Right lobe of liver (tissue), 4 donors: ENCODE results near the gene LCMT1.

Experiments used
- POLR2A ChIP-seq: fragments of 450-650 bp; IDR thresholded peaks from one replicate; pipeline ENCODE4 v1.6.1; 2017; ENCODE audit warnings: antibody characterized with exemption, mild to moderate bottlenecking
- TF ChIP-seq, protein P1 (sequence below), 4 donors: fragments of 200-600 bp in 3 of 4; fragments of 450-650 bp in 1 of 4; IDR thresholded peaks; one replicate each; pipeline versions ENCODE4 v1.5.1 to v1.8.0; 2016 to 2022; ENCODE audit warnings: antibody characterized with exemption in 4 of 4, mild to moderate bottlenecking in 2 of 4
- donor health status: DM: no; HTN: no; CAD: no.
- donor health status: DM: no; HTN: no; CAD: no.
- donor health status: DM: no; HTN: yes; CAD: no.

DNA sequence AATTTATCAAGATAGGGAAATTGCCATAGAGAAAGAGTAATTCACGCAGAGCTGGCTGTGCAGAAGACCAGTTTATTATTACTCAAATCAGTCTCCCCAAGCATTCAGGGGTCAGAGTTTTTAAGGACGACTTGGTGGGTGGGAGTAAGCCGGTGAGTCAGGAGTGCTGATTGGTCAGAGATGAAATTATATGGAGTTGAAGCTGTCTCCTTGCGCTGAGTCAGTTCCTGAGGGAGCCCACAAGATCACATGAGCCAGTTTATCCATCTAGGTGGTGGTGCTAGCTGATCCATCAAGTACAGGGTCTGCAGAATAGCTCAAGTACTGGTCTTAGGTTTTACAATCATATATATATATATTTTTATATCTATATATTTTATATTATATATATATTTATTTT, 99.2 kb downstream of the LCMT1 start:
- TF ChIP-seq, protein P1, sequence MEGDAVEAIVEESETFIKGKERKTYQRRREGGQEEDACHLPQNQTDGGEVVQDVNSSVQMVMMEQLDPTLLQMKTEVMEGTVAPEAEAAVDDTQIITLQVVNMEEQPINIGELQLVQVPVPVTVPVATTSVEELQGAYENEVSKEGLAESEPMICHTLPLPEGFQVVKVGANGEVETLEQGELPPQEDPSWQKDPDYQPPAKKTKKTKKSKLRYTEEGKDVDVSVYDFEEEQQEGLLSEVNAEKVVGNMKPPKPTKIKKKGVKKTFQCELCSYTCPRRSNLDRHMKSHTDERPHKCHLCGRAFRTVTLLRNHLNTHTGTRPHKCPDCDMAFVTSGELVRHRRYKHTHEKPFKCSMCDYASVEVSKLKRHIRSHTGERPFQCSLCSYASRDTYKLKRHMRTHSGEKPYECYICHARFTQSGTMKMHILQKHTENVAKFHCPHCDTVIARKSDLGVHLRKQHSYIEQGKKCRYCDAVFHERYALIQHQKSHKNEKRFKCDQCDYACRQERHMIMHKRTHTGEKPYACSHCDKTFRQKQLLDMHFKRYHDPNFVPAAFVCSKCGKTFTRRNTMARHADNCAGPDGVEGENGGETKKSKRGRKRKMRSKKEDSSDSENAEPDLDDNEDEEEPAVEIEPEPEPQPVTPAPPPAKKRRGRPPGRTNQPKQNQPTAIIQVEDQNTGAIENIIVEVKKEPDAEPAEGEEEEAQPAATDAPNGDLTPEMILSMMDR (IDR thresholded peaks at IDR 0.05), result no peak
- no peak for TF ChIP-seq POLR2A
